Loucy (cell line): Measurements from ENCODE around the gene PDCD2L.

Experiments
- H2AFZ ChIP-seq: fragments of 200-600 bp; sonication (generic); 2 replicates; pipeline ENCODE4 v1.6.0; 2016; ENCODE audit warnings: antibody characterized with exemption, mild to moderate bottlenecking, low read length, moderate library complexity
- H3F3A ChIP-seq: fragments of 200-600 bp; 2 replicates; pipeline ENCODE4 v1.6.0; 2016; ENCODE audit warnings: antibody characterized with exemption, low read depth, mild to moderate bottlenecking
- H3K27me3 ChIP-seq: fragments of 200-600 bp; sonication (generic); 2 replicates; pipeline ENCODE4 v1.6.1; 2014; ENCODE audit warnings: low read length, mild to moderate bottlenecking; ENCODE audit not compliant: insufficient read depth, poor library complexity, severe bottlenecking
- H3K36me3 ChIP-seq: fragments of 200-600 bp; sonication (generic); 2 replicates; pipeline ENCODE4 v1.6.1; 2016; ENCODE audit warnings: low read length; ENCODE audit not compliant: insufficient read depth
- H3K4me1 ChIP-seq: fragments of 200-600 bp; sonication (generic); 2 replicates; pipeline ENCODE4 v1.5.1; 2014; ENCODE audit warnings: low read length, mild to moderate bottlenecking; ENCODE audit not compliant: insufficient read depth, poor library complexity, severe bottlenecking
- H3K4me2 ChIP-seq: fragments of 200-600 bp; sonication (generic); 2 replicates; pipeline ENCODE4 v1.6.0; 2014; ENCODE audit warnings: antibody characterized with exemption, low read length, low read depth, mild to moderate bottlenecking; ENCODE audit not compliant: poor library complexity, severe bottlenecking
- H3K4me3 ChIP-seq: fragments of 200-600 bp; sonication (generic); 2 replicates; pipeline ENCODE4 v1.5.1; 2014; ENCODE audit warnings: low read length, mild to moderate bottlenecking, mixed read lengths; ENCODE audit not compliant: poor library complexity, severe bottlenecking
- H3K79me2 ChIP-seq: fragments of 200-600 bp; sonication (generic); 2 replicates; pipeline ENCODE4 v1.6.1; 2014; ENCODE audit warnings: low read length; ENCODE audit not compliant: insufficient read depth
- H3K9ac ChIP-seq: fragments of 200-600 bp; sonication (generic); 2 replicates; pipeline ENCODE4 v1.6.0; 2014; ENCODE audit warnings: mild to moderate bottlenecking, low read depth, low read length, moderate library complexity; ENCODE audit not compliant: poor library complexity, severe bottlenecking
- H3K9me2 ChIP-seq: fragments of 200-600 bp; sonication (generic); replicated peaks from 2 replicates; pipeline ENCODE4 v1.6.1; 2016; ENCODE audit warnings: low read depth, low read length, mixed read lengths
- H3K9me3 ChIP-seq: fragments of 200-600 bp; sonication (generic); 2 replicates; pipeline ENCODE4 v1.6.1; 2014; ENCODE audit warnings: mild to moderate bottlenecking, antibody characterized with exemption, low read length, low read depth; ENCODE audit not compliant: insufficient read depth
- H4K20me1 ChIP-seq: fragments of 200-600 bp; sonication (generic); 2 replicates; pipeline ENCODE4 v1.6.0; 2014; ENCODE audit warnings: antibody characterized with exemption, low read length, mild to moderate bottlenecking; ENCODE audit not compliant: insufficient read depth, poor library complexity, severe bottlenecking
- EZH2phosphoT487 ChIP-seq: fragments of 200-600 bp; IDR thresholded peaks from 2 replicates; pipeline ENCODE4 v1.6.1; 2018; ENCODE audit warnings: antibody characterized with exemption, mild to moderate bottlenecking, moderate library complexity, borderline replicate concordance
- TF ChIP-seq, protein P1 (sequence below): fragments of 200-600 bp; sonication (generic); conservative IDR thresholded peaks from 2 replicates; pipeline ENCODE4 v1.5.1; 2014; ENCODE audit warnings: mild to moderate bottlenecking, antibody characterized with exemption, low read length

Gene PDCD2L

DNA sequence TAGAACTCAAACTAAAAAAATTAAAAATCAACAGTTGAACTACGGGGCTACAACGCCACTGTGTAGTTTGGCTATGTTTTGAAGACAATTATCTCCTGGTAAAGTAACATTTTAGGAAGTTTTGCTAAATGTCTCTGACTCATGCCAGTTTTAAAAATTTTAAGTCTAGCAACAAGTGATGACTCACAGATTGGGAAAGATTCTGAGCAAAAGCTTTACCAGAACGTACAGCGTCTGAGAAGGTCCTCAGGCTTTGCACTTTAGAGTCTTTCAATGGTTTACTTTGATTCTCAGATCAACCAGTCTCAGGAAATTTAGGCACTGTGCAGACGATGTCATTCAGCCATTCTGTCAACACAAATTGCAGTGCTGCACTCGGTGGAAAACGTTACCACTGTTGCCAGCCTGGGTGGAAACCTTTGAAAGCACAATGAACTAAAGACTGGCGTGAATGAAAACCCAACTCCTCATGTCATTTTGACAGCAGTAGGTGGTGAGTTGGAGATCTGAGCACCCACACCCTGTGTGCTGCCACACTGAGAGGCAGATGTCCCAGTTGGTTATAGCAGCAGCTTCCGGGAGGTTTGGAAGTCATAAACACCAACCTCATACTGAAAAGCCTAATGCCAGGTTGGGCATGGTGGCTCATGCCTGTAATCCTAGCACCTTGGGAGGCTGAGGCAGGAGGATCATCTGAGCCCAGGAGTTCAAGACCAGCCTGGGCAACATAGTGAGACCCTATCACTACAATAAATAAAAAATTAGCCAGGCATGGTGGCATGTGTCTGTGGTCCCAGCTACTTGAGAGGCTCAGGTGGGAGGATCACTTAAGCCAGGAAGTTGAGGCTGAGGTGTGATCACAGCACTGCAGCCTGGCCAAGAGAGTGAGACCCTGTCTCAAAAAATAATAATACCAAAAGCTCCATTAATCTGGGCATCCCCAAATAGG, 71.1 kb downstream of the PDCD2L start:
- no peak overlapping the region for H3K4me3 ChIP-seq
- peaks cover 28% of the 10 kb centered on the region; the same call in 1 of the 2 replicates for H3K36me3 ChIP-seq
- no peak overlapping the region for H3K4me2 ChIP-seq
- no peak for TF ChIP-seq EZH2phosphoT487
- TF ChIP-seq, protein P1, sequence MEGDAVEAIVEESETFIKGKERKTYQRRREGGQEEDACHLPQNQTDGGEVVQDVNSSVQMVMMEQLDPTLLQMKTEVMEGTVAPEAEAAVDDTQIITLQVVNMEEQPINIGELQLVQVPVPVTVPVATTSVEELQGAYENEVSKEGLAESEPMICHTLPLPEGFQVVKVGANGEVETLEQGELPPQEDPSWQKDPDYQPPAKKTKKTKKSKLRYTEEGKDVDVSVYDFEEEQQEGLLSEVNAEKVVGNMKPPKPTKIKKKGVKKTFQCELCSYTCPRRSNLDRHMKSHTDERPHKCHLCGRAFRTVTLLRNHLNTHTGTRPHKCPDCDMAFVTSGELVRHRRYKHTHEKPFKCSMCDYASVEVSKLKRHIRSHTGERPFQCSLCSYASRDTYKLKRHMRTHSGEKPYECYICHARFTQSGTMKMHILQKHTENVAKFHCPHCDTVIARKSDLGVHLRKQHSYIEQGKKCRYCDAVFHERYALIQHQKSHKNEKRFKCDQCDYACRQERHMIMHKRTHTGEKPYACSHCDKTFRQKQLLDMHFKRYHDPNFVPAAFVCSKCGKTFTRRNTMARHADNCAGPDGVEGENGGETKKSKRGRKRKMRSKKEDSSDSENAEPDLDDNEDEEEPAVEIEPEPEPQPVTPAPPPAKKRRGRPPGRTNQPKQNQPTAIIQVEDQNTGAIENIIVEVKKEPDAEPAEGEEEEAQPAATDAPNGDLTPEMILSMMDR: no peak
- no peaks in the 10 kb centered on the region for H3K79me2 ChIP-seq
- no peaks in the 10 kb centered on the region for H3K9me2 ChIP-seq
- no peaks in the 10 kb centered on the region for H3F3A ChIP-seq
- no peak overlapping the region for H3K9ac ChIP-seq
- H3K9me3 ChIP-seq: no peaks in the 10 kb centered on the region
- H2AFZ ChIP-seq: no peak overlapping the region
- H3K27me3 ChIP-seq: no peaks in the 10 kb centered on the region
- no peaks in the 10 kb centered on the region for H4K20me1 ChIP-seq
- no peaks in the 10 kb centered on the region for H3K4me1 ChIP-seq
